Tibial nerve (tissue), 4 donors: Measurements from ENCODE around the gene FOLR2.

Source experiments
- CTCF ChIP-seq, 5 experiments: fragments of 200-600 bp in 3 of 5; fragments of 450-650 bp in 2 of 5; sonication (generic) in 3 of 5; IDR thresholded peaks; one replicate each; pipeline ENCODE4 v1.5.1; 2016 to 2019; ENCODE audit warnings: antibody characterized with exemption in 5 of 5, mild to moderate bottlenecking in 3 of 5, moderate library complexity in 2 of 5
- EP300 ChIP-seq, 2 donors: sonication (generic); formaldehyde crosslinking; IDR thresholded peaks; one replicate each; pipeline ENCODE4 v1.6.1; 2017; ENCODE audit warnings: antibody characterized with exemption in 2 of 2, mild to moderate bottlenecking in 1 of 2
- POLR2A ChIP-seq, 2 donors: fragments of 450-650 bp; IDR thresholded peaks; one replicate each; pipeline ENCODE4 v1.6.1; 2017; ENCODE audit warnings: antibody characterized with exemption in 2 of 2, mild to moderate bottlenecking in 2 of 2, moderate library complexity in 2 of 2

GRCh38 chr11:72226701-72227100 is 10.1 kb downstream of the FOLR2 start:
- TF ChIP-seq CTCF (IDR thresholded peaks at IDR 0.05) (no peak), POLR2A (IDR thresholded peaks at IDR 0.05) (no peak), EP300 (IDR thresholded peaks at IDR 0.05) (no peak)
